HG03558 (cell line): ENCODE measurements around the gene CAMK2G.

Experiments
- ATAC-seq: cut with Tn5 transposase; IDR thresholded peaks from one replicate; pipeline ENCODE4 v1.9.1; 2021; ENCODE audit warnings: moderate number of reproducible peaks; ENCODE audit not compliant: unreplicated experiment; ENCODE audit errors: extremely low read depth

CAMK2G gene

GRCh38 chr10:73886085-73886529 is 11.8 kb upstream of the CAMK2G start:
- no peak for ATAC-seq

GRCh38 chr10:73884017-73884416 is 9.7 kb upstream of the CAMK2G start:
- no peak for ATAC-seq

- no peak for ATAC-seq
Measured at GRCh38 chr10:73881221-73881919, 7.0 kb upstream of the CAMK2G start.

- ATAC-seq: no peak
Measured at GRCh38 chr10:73879296-73880173, 5.2 kb upstream of the CAMK2G start.

- no peak for ATAC-seq
Measured at GRCh38 chr10:73878365-73878764, 4.0 kb upstream of the CAMK2G start.

- no peak for ATAC-seq
Measured at GRCh38 chr10:73877533-73878160, 3.3 kb upstream of the CAMK2G start.

- ATAC-seq: no peak
Measured at GRCh38 chr10:73876971-73877370, 2.6 kb upstream of the CAMK2G start.

GRCh38 chr10:73876566-73876965 is 2.2 kb upstream of the CAMK2G start:
- no peak for ATAC-seq

GRCh38 chr10:73876157-73876556 is 1.8 kb upstream of the CAMK2G start:
- no peak for ATAC-seq

GRCh38 chr10:73875139-73875475 is 752 bp upstream of the CAMK2G start:
- ATAC-seq: no peak

- no peak for ATAC-seq
Measured at GRCh38 chr10:73873838-73874215, 528 bp downstream of the CAMK2G start.

- ATAC-seq: no peak
Measured at GRCh38 chr10:73873142-73873837, 1.1 kb downstream of the CAMK2G start.

GRCh38 chr10:73872190-73872710 is 2.1 kb downstream of the CAMK2G start:
- no peak for ATAC-seq

GRCh38 chr10:73871295-73872189 is 2.8 kb downstream of the CAMK2G start:
- ATAC-seq: no peak

GRCh38 chr10:73868655-73869195 is 5.6 kb downstream of the CAMK2G start:
- ATAC-seq: no peak

- no peak for ATAC-seq
Measured at GRCh38 chr10:73867871-73868631, 6.3 kb downstream of the CAMK2G start.

GRCh38 chr10:73867126-73867807 is 7.1 kb downstream of the CAMK2G start:
- ATAC-seq: no peak

GRCh38 chr10:73866621-73867020 is 7.7 kb downstream of the CAMK2G start:
- ATAC-seq: no peak
